DND-41 (cell line): ENCODE data around the gene OR51A2.

Experiments used
- ATAC-seq: fragments of 200-7000 bp; cut with Tn5 transposase; 3 replicates; pipeline ENCODE4 v1.9.1; 2021; ENCODE audit warnings: low read depth; ENCODE audit not compliant: insufficient read depth
- DNase-seq: peaks from one replicate; pipeline ENCODE4 v3.0.0-alpha.2; 2020
- H2AFZ ChIP-seq: 2 replicates; pipeline ENCODE4 v1.6.0; 2012; ENCODE audit warnings: low read depth, low read length
- H3K27ac ChIP-seq: 2 replicates; pipeline ENCODE4 v1.5.1; 2012; ENCODE audit warnings: low read length, inconsistent platforms
- H3K27me3 ChIP-seq: fragments of 200-600 bp; sonication (generic); 2 replicates; pipeline ENCODE4 v1.6.0; 2012; ENCODE audit warnings: low read length, mild to moderate bottlenecking, inconsistent platforms; ENCODE audit not compliant: insufficient read depth, poor library complexity
- H3K36me3 ChIP-seq: 2 replicates; pipeline ENCODE4 v1.5.1; 2012; ENCODE audit warnings: low read length, inconsistent platforms; ENCODE audit not compliant: insufficient read depth
- H3K4me1 ChIP-seq: 2 replicates; pipeline ENCODE4 v1.5.1; 2012; ENCODE audit warnings: mild to moderate bottlenecking, low read length; ENCODE audit not compliant: insufficient read depth
- H3K4me2 ChIP-seq: 2 replicates; pipeline ENCODE4 v1.6.0; 2012; ENCODE audit warnings: mild to moderate bottlenecking, moderate library complexity, low read length, inconsistent platforms; ENCODE audit not compliant: insufficient read depth
- H3K4me3 ChIP-seq, 2 experiments: fragments of 200-600 bp in 1 of 2; shearing (Covaris generic) in 1 of 2; 2 replicates each; pipeline ENCODE4 v1.5.1; 2012 to 2016; ENCODE audit warnings: inconsistent platforms in 2 of 2, low read length in 2 of 2, mild to moderate bottlenecking in 2 of 2, low read depth in 1 of 2, moderate library complexity in 1 of 2
- H3K79me2 ChIP-seq: 2 replicates; pipeline ENCODE4 v1.6.0; 2012; ENCODE audit warnings: low read length, inconsistent platforms; ENCODE audit not compliant: insufficient read depth
- H3K9ac ChIP-seq: 2 replicates; pipeline ENCODE4 v1.6.0; 2012; ENCODE audit warnings: low read depth, mild to moderate bottlenecking, inconsistent platforms, low read length, moderate library complexity
- H3K9me3 ChIP-seq: 2 replicates; pipeline ENCODE4 v1.5.1; 2012; ENCODE audit warnings: low read length, moderate library complexity, mild to moderate bottlenecking, inconsistent platforms; ENCODE audit not compliant: insufficient read depth, severe bottlenecking
- H4K20me1 ChIP-seq: 2 replicates; pipeline ENCODE4 v1.6.0; 2012; ENCODE audit warnings: low read length; ENCODE audit not compliant: insufficient read depth
- EZH2 ChIP-seq: IDR thresholded peaks from 3 replicates; pipeline ENCODE4 v1.6.1; 2012; ENCODE audit warnings: borderline replicate concordance, low read depth, mild to moderate bottlenecking, moderate library complexity, low read length, inconsistent platforms; ENCODE audit not compliant: severe bottlenecking
- TF ChIP-seq, protein P1 (sequence below): IDR thresholded peaks from 2 replicates; pipeline ENCODE4 v1.5.1; 2012; ENCODE audit warnings: borderline replicate concordance, low read length, moderate library complexity, mild to moderate bottlenecking; ENCODE audit not compliant: poor library complexity, severe bottlenecking; ENCODE audit errors: extremely low read depth

The OR51A2 gene

DNA sequence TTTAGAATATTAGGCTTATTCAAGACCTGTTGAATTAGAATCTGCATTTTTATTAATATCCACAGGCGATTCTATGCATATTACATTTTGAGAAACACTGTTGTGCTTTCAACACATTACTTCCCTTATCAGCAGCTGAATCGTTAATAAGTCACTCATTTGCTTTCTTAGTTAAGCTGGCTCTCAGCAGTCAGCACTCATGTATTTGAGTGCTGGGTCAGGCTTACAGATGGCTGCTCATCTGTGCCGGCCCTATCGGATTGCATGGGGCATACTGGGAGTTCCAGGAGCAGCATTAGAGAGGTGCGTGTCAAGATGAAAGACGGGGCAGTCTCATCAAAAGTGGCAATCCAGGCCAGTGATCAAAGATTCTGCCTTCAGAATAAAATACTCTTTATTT is 28.3 kb upstream of the OR51A2 start:
- no peak overlapping the region for H2AFZ ChIP-seq
- no peak overlapping the region for H3K9ac ChIP-seq
- no peaks in the 10 kb centered on the region for H3K9me3 ChIP-seq
- no peak overlapping the region for H3K27ac ChIP-seq
- ATAC-seq (no peak), DNase-seq (no peak)
- H3K4me3 ChIP-seq = no peak overlapping the region
- no peaks in the 10 kb centered on the region for H3K27me3 ChIP-seq
- H3K36me3 ChIP-seq = no peaks in the 10 kb centered on the region
- H3K4me1 ChIP-seq = no peaks in the 10 kb centered on the region
- no peaks in the 10 kb centered on the region for H4K20me1 ChIP-seq
- H3K79me2 ChIP-seq = no peaks in the 10 kb centered on the region
- no peak overlapping the region for H3K4me2 ChIP-seq
- no peak for TF ChIP-seq EZH2
- TF ChIP-seq, protein P1, sequence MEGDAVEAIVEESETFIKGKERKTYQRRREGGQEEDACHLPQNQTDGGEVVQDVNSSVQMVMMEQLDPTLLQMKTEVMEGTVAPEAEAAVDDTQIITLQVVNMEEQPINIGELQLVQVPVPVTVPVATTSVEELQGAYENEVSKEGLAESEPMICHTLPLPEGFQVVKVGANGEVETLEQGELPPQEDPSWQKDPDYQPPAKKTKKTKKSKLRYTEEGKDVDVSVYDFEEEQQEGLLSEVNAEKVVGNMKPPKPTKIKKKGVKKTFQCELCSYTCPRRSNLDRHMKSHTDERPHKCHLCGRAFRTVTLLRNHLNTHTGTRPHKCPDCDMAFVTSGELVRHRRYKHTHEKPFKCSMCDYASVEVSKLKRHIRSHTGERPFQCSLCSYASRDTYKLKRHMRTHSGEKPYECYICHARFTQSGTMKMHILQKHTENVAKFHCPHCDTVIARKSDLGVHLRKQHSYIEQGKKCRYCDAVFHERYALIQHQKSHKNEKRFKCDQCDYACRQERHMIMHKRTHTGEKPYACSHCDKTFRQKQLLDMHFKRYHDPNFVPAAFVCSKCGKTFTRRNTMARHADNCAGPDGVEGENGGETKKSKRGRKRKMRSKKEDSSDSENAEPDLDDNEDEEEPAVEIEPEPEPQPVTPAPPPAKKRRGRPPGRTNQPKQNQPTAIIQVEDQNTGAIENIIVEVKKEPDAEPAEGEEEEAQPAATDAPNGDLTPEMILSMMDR = no peak

DNA sequence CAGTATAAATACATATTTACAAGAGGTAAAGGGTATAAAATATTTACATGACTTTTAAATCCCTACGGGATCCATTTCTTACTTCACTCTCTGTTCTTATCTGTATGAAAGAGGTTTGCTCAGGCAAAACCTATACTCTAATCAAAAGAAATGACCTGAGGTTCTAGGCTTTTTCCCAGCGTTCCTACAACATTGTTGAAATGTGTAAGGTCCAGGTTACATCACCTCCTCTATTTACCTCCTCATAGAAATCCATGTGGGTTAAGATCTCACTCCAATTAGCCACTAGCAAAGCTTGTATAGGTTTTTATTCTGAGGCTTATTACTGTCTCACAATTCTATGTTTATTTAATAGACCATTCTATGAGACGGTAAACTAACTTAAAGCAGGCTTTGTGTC is 27.2 kb upstream of the OR51A2 start:
- H4K20me1 ChIP-seq = no peaks in the 10 kb centered on the region
- no peak for DNase-seq
- H3K9ac ChIP-seq = no peak overlapping the region
- H3K4me2 ChIP-seq = no peak overlapping the region
- H2AFZ ChIP-seq = no peak overlapping the region
- TF ChIP-seq, protein P1 = no peak
- no peak for TF ChIP-seq EZH2
- no peaks in the 10 kb centered on the region for H3K4me1 ChIP-seq
- H3K79me2 ChIP-seq = no peaks in the 10 kb centered on the region
- H3K27me3 ChIP-seq = no peaks in the 10 kb centered on the region
- H3K4me3 ChIP-seq = no peak overlapping the region
- no peaks in the 10 kb centered on the region for H3K36me3 ChIP-seq
- no peak overlapping the region for H3K27ac ChIP-seq
- H3K9me3 ChIP-seq = no peaks in the 10 kb centered on the region
- no peak for ATAC-seq

DNA sequence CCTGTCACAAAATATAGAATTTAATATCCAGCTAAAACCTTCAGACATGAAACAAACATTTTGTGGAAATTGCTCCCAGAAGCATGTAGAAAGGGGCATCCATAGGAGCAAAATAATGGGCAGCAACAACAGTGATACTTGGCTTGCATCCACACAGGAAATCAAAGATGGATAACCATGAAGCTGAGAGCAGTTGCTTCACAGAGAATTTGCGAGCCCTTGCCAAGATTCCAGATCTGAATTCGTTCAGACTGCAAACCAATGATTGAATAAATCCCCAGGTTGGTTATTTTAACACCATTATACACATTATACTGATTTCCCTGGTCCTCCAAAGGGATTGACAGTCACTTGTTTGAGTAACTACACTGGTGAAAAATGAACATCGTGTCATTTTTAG is 23.5 kb upstream of the OR51A2 start:
- H4K20me1 ChIP-seq = no peaks in the 10 kb centered on the region
- H3K79me2 ChIP-seq = no peaks in the 10 kb centered on the region
- no peak for DNase-seq
- TF ChIP-seq, protein P1 = no peak
- TF ChIP-seq EZH2 = no peak
- H3K4me1 ChIP-seq = no peaks in the 10 kb centered on the region
- H3K4me2 ChIP-seq = no peak overlapping the region
- H2AFZ ChIP-seq = no peak overlapping the region
- H3K9me3 ChIP-seq = no peaks in the 10 kb centered on the region
- H3K36me3 ChIP-seq = no peaks in the 10 kb centered on the region
- no peak overlapping the region for H3K4me3 ChIP-seq
- no peaks in the 10 kb centered on the region for H3K27me3 ChIP-seq
- no peak overlapping the region for H3K27ac ChIP-seq
- ATAC-seq = no peak
- no peak overlapping the region for H3K9ac ChIP-seq

DNA sequence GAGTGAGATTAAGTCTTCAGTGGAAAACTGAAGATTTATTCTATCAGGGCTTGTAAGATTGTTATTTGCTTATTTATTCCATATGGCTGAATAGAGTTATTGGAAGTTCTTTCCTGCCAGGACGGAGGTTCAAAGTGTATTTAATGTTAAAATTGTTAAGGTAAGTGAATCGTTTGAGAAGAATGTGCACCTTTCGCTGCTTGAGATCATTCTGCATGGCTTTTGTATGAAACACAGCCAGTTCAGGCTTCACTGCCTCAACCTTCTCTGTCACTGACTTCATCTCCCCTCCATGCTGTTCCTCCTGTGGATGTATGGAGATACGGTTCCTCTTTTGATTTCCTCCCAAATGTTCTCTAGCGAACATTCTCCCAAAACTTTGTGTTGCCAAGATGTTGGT is 19.9 kb upstream of the OR51A2 start:
- TF ChIP-seq, protein P1 = no peak
- no peak for TF ChIP-seq EZH2
- DNase-seq (no peak), ATAC-seq (no peak)
- no peak overlapping the region for H3K4me2 ChIP-seq
- no peak overlapping the region for H3K4me3 ChIP-seq
- H3K36me3 ChIP-seq = no peaks in the 10 kb centered on the region
- no peaks in the 10 kb centered on the region for H3K4me1 ChIP-seq
- H3K9ac ChIP-seq = no peak overlapping the region
- no peak overlapping the region for H3K27ac ChIP-seq
- H4K20me1 ChIP-seq = no peaks in the 10 kb centered on the region
- no peak overlapping the region for H2AFZ ChIP-seq
- H3K79me2 ChIP-seq = no peaks in the 10 kb centered on the region
- H3K27me3 ChIP-seq = no peaks in the 10 kb centered on the region
- no peaks in the 10 kb centered on the region for H3K9me3 ChIP-seq
